ENCODE results near the gene SF1. TPM values are rescaled to one million over a fixed set of nuclear protein-coding genes. Genes with fewer than 3 reads are reported as not detected.

The SF1 gene
- polyA plus RNA-seq, 4 donors = 69.8 to 328 (median 83.5) TPM

- DNase-seq = no peak
Observed at GRCh38 chr11:64762674-64763525, 15.4 kb downstream of the SF1 start.

GRCh38 chr11:64762277-64762673 lies 16.1 kb downstream of the SF1 start:
- no peak for DNase-seq
- no peaks in the 10 kb centered on the region for H3K9me3 ChIP-seq (ENCODE audit: control insufficient read depth in 2 of 2, insufficient read depth in 1 of 2, low read depth in 1 of 2, low read length in 1 of 2)
- H3K27ac ChIP-seq (ENCODE audit: low read depth in 1 of 3, low read length in 2 of 3) = no peak overlapping the region
- H3K36me3 ChIP-seq (ENCODE audit: control insufficient read depth in 3 of 3, insufficient read depth in 2 of 3, low read depth in 1 of 3, low read length in 3 of 3) = peaks cover 16 to 62% (median 20%) of the 10 kb centered on the region in 3 donors
- H3K27me3 ChIP-seq (ENCODE audit: control insufficient read depth in 3 of 3, insufficient read depth in 3 of 3, low read length in 3 of 3) = no peaks in the 10 kb centered on the region
- 68 to 71% (median 70%) methylated on average over 5 of the region's 5 CpGs for WGBS, 3 donors
- FAIRE-seq = no peak
- no peak overlapping the region for H3K4me3 ChIP-seq (ENCODE audit: low read depth in 1 of 3, low read length in 3 of 3)
- H3K4me1 ChIP-seq (ENCODE audit: control insufficient read depth in 3 of 3, insufficient read depth in 2 of 3, low read depth in 1 of 3, low read length in 2 of 3) = peaks cover 0 to 4% (median 2%) of the 10 kb centered on the region in 3 donors

More at GRCh38 chr11:64762674-64763525, 15.4 kb downstream of the SF1 start:
- Histone ChIP-seq H3K27me3 (ENCODE audit: control insufficient read depth in 3 of 3, insufficient read depth in 3 of 3, low read length in 3 of 3) (no peaks in the 10 kb centered on the region), H3K9me3 (ENCODE audit: control insufficient read depth in 2 of 2, insufficient read depth in 1 of 2, low read depth in 1 of 2, low read length in 1 of 2) (no peaks in the 10 kb centered on the region), H3K4me1 (ENCODE audit: control insufficient read depth in 3 of 3, insufficient read depth in 2 of 3, low read depth in 1 of 3, low read length in 2 of 3) (peaks cover 0 to 4% (median 2%) of the 10 kb centered on the region in 3 donors), H3K36me3 (ENCODE audit: control insufficient read depth in 3 of 3, insufficient read depth in 2 of 3, low read depth in 1 of 3, low read length in 3 of 3) (peaks cover 21 to 65% (median 26%) of the 10 kb centered on the region in 3 donors), H3K4me3 (ENCODE audit: low read depth in 1 of 3, low read length in 3 of 3) (no peak overlapping the region), H3K27ac (ENCODE audit: low read depth in 1 of 3, low read length in 2 of 3) (peak overlapping the region in 1 of 3 donors; percentile 17)
- 49 to 57% (median 52%) methylated on average over 13 of the region's 13 CpGs for WGBS, 3 donors
- FAIRE-seq = no peak

DNA sequence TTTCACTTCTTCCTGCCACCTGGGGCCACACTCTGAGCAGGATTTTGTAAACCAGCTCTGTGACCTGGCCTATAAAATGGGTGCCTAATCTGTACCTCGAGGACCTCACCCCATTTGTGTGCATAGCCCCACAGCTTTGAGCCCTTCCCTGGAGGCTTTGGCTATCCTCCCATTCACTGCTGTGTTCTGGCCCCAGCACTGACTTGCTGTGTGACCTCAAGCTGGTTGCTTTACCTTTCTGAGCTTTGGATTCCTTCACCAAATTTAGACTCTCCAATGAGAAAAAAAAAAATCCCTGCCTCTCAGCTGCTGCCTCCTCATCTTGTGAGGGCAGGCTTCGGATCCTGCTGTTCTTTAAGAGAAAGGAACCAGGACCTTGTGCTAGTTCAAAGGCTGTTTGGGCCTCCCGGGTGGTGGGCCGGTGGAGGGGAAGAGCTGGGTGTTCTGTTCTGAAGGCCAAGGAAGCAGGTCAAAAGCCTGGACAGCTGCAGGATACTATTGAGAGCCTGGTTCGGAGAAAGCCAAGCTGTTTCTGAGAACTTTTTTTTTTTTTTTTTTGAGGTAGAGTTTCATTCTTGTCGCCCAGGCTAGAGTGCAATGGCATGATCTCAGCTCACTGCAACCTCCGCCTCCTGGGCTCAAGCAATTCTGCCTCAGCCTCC lies 17.5 kb downstream of the SF1 start:
- DNase-seq (no peak), FAIRE-seq (no peak)
- no peak overlapping the region for H3K4me3 ChIP-seq (ENCODE audit: low read depth in 1 of 3, low read length in 3 of 3)
- WGBS, 3 donors = 55 to 62% (median 57%) methylated on average over 7 of the region's 7 CpGs
- no peaks in the 10 kb centered on the region for H3K9me3 ChIP-seq (ENCODE audit: control insufficient read depth in 2 of 2, insufficient read depth in 1 of 2, low read depth in 1 of 2, low read length in 1 of 2)
- peaks cover 4 to 49% (median 11%) of the 10 kb centered on the region in 3 donors for H3K36me3 ChIP-seq (ENCODE audit: control insufficient read depth in 3 of 3, insufficient read depth in 2 of 3, low read depth in 1 of 3, low read length in 3 of 3)
- peak overlapping the region in 1 of 3 donors; percentile 24 for H3K27ac ChIP-seq (ENCODE audit: low read depth in 1 of 3, low read length in 2 of 3)
- peaks cover 0 to 4% (median 2%) of the 10 kb centered on the region in 3 donors for H3K4me1 ChIP-seq (ENCODE audit: control insufficient read depth in 3 of 3, insufficient read depth in 2 of 3, low read depth in 1 of 3, low read length in 2 of 3)
- no peaks in the 10 kb centered on the region for H3K27me3 ChIP-seq (ENCODE audit: control insufficient read depth in 3 of 3, insufficient read depth in 3 of 3, low read length in 3 of 3)

- Histone ChIP-seq H3K36me3 (ENCODE audit: control insufficient read depth in 3 of 3, insufficient read depth in 2 of 3, low read depth in 1 of 3, low read length in 3 of 3) (peaks cover 0 to 40% (median 3%) of the 10 kb centered on the region in 3 donors), H3K9me3 (ENCODE audit: control insufficient read depth in 2 of 2, insufficient read depth in 1 of 2, low read depth in 1 of 2, low read length in 1 of 2) (no peaks in the 10 kb centered on the region), H3K27me3 (ENCODE audit: control insufficient read depth in 3 of 3, insufficient read depth in 3 of 3, low read length in 3 of 3) (no peaks in the 10 kb centered on the region), H3K4me1 (ENCODE audit: control insufficient read depth in 3 of 3, insufficient read depth in 2 of 3, low read depth in 1 of 3, low read length in 2 of 3) (peaks cover 0 to 4% (median 0%) of the 10 kb centered on the region in 3 donors), H3K4me3 (ENCODE audit: low read depth in 1 of 3, low read length in 3 of 3) (no peak within 1 kb of the TSS), H3K27ac (ENCODE audit: low read depth in 1 of 3, low read length in 2 of 3) (peak within 1 kb of the TSS in 1 of 3 donors; percentile 24)
- DNase-seq (no peak), FAIRE-seq (no peak)
- 59 to 65% (median 65%) methylated on average over 24 of the region's 24 CpGs for WGBS, 3 donors
Observed at GRCh38 chr11:64759722-64760719, 18.3 kb downstream of the SF1 start, which contains the start of gene PYGM. Gene PYGM (minus strand): TSS chr11:64759974. CDS start chr11:64759898, 76 bp downstream.

GRCh38 chr11:64759131-64759721 lies 19.1 kb downstream of the SF1 start:
- peaks cover 0 to 33% (median 1%) of the 10 kb centered on the region in 3 donors for H3K36me3 ChIP-seq (ENCODE audit: control insufficient read depth in 3 of 3, insufficient read depth in 2 of 3, low read depth in 1 of 3, low read length in 3 of 3)
- DNase-seq (no peak), FAIRE-seq (no peak)
- H3K27ac ChIP-seq (ENCODE audit: low read depth in 1 of 3, low read length in 2 of 3) = no peak overlapping the region
- no peaks in the 10 kb centered on the region for H3K9me3 ChIP-seq (ENCODE audit: control insufficient read depth in 2 of 2, insufficient read depth in 1 of 2, low read depth in 1 of 2, low read length in 1 of 2)
- H3K4me1 ChIP-seq (ENCODE audit: control insufficient read depth in 3 of 3, insufficient read depth in 2 of 3, low read depth in 1 of 3, low read length in 2 of 3) = peaks cover 0 to 4% (median 0%) of the 10 kb centered on the region in 3 donors
- 67 to 80% (median 78%) methylated on average over 17 to 21 of the region's 21 CpGs for WGBS, 3 donors
- H3K4me3 ChIP-seq (ENCODE audit: low read depth in 1 of 3, low read length in 3 of 3) = no peak overlapping the region
- H3K27me3 ChIP-seq (ENCODE audit: control insufficient read depth in 3 of 3, insufficient read depth in 3 of 3, low read length in 3 of 3) = no peaks in the 10 kb centered on the region

DNA sequence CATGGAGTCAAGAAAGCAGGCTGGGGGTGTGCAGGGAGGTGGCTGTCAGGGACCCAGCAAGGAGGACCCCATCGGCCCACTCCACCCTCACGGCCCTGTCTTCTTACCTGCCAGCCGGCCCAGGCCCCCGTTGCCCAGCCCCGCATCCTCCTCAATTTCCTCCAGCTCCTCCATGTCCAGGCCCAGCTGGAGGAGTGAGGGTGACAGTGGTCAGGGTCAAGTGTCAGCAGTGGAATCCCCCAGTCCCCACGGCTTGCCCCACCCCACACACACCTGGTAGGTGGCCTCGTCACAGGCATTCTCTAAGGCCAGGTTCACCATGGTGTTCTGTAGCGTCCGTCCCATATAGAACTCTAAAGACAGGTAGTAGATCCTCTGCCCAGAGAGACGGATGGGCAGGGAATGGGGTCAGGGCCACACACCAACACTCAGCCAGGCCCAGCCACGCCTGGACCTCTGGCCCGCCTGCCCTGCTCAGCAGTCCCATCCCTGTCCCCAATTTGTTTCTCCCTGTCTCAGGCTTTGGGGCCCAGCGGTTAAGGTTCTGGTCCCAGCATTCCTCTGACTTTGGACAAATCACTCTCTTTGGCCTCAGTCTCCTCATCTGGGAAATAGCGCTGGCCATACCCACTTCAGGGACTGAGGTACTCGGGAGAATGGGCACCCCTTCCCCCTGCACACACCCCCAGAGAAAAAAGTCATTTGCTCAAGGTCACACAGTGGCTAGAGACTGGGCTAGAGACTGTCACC lies 19.8 kb downstream of the SF1 start:
- peaks cover 0 to 4% (median 0%) of the 10 kb centered on the region in 3 donors for H3K4me1 ChIP-seq (ENCODE audit: control insufficient read depth in 3 of 3, insufficient read depth in 2 of 3, low read depth in 1 of 3, low read length in 2 of 3)
- no peak for FAIRE-seq
- WGBS, 3 donors = 85 to 88% (median 88%) methylated on average over 14 to 15 of the region's 15 CpGs
- H3K36me3 ChIP-seq (ENCODE audit: control insufficient read depth in 3 of 3, insufficient read depth in 2 of 3, low read depth in 1 of 3, low read length in 3 of 3) = peaks cover 0 to 25% (median 0%) of the 10 kb centered on the region in 3 donors
- no peak overlapping the region for H3K4me3 ChIP-seq (ENCODE audit: low read depth in 1 of 3, low read length in 3 of 3)
- no peaks in the 10 kb centered on the region for H3K27me3 ChIP-seq (ENCODE audit: control insufficient read depth in 3 of 3, insufficient read depth in 3 of 3, low read length in 3 of 3)
- no peak overlapping the region for H3K27ac ChIP-seq (ENCODE audit: low read depth in 1 of 3, low read length in 2 of 3)
- no peaks in the 10 kb centered on the region for H3K9me3 ChIP-seq (ENCODE audit: control insufficient read depth in 2 of 2, insufficient read depth in 1 of 2, low read depth in 1 of 2, low read length in 1 of 2)
- DNase-seq = no peak

DNA sequence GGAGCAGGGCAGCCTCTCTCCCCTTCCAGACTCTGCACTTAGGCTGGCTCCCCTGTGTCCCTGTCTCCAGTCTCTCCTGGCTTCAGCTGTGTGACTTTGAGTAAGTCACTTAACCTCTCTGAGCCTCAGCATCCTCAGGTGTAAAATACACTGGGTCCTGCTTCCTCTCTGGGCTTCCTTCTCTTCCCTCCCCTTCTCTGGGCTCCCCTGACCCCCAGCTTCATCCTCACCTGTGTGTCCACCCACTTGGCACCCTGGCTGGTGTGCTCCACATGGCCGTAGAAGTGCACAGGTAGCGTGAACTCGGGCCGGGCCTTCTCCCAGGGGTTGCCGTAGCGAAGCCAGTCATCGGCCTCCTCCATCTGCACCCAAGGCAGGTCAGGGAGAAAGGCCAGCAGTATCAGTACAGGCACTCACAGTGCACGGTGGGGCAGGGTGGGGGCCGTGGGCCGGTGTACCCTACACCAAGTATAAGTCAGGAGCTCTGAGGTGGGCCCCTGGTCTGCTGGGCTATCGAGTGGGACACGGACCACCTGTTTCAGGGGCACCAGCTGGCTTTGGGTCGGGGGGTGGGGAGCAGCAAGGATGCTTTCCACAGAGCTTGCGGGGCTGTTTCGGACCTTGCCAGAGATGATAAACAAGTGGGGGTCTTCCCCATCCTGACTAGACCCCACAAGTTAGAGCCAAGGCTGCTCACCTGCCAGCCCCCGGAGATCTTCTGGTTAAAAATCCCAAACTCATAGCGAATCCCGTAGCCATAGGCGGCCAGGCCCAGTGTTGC lies 20.6 kb downstream of the SF1 start:
- no peak overlapping the region for H3K4me3 ChIP-seq (ENCODE audit: low read depth in 1 of 3, low read length in 3 of 3)
- H3K27me3 ChIP-seq (ENCODE audit: control insufficient read depth in 3 of 3, insufficient read depth in 3 of 3, low read length in 3 of 3) = no peaks in the 10 kb centered on the region
- H3K4me1 ChIP-seq (ENCODE audit: control insufficient read depth in 3 of 3, insufficient read depth in 2 of 3, low read depth in 1 of 3, low read length in 2 of 3) = peaks cover 0 to 4% (median 0%) of the 10 kb centered on the region in 3 donors
- 83 to 88% (median 87%) methylated on average over 19 of the region's 19 CpGs for WGBS, 3 donors
- no peak overlapping the region for H3K27ac ChIP-seq (ENCODE audit: low read depth in 1 of 3, low read length in 2 of 3)
- peaks cover 0 to 18% (median 0%) of the 10 kb centered on the region in 3 donors for H3K36me3 ChIP-seq (ENCODE audit: control insufficient read depth in 3 of 3, insufficient read depth in 2 of 3, low read depth in 1 of 3, low read length in 3 of 3)
- DNase-seq (no peak), FAIRE-seq (no peak)
- no peaks in the 10 kb centered on the region for H3K9me3 ChIP-seq (ENCODE audit: control insufficient read depth in 2 of 2, insufficient read depth in 1 of 2, low read depth in 1 of 2, low read length in 1 of 2)
